ENCODE data around the gene PPP1R7. TPM values are rescaled to one million over a fixed set of nuclear protein-coding genes. Genes with fewer than 3 reads are reported as not detected.

Gene PPP1R7
- total and polyA plus RNA-seq, 2 of the 4 experiments (the other 2 are of a cell fraction) = 60.8 to 70.0 TPM

DNA sequence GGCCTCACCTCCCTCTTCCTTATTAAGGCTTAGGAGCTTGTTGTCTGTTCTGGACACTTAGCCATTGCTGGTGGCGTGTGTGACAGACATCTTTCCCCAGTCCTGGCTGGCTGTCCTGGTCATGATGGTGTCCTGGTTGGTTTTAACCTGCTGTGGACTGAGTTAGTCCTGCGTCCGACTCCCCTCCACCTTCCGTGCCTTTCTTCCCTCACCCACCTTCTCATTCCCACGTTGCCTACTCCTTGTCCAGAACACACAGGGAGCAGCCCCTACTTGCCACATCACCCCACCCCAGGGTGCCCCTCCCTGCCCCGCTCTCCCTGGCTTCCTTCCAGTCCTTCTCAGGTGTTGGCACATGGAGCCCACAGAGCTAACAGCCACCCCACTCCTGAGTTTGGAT lies 47.7 kb downstream of the PPP1R7 start:
- TF ChIP-seq, protein P1, sequence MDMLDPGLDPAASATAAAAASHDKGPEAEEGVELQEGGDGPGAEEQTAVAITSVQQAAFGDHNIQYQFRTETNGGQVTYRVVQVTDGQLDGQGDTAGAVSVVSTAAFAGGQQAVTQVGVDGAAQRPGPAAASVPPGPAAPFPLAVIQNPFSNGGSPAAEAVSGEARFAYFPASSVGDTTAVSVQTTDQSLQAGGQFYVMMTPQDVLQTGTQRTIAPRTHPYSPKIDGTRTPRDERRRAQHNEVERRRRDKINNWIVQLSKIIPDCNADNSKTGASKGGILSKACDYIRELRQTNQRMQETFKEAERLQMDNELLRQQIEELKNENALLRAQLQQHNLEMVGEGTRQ (IDR thresholded peaks at IDR 0.05; ENCODE audit: low read depth, low read length) = no peak
- TF ChIP-seq SMC3 (IDR thresholded peaks at IDR 0.05; ENCODE audit: low read depth, low read length) = no peak
- TF ChIP-seq, protein P2, sequence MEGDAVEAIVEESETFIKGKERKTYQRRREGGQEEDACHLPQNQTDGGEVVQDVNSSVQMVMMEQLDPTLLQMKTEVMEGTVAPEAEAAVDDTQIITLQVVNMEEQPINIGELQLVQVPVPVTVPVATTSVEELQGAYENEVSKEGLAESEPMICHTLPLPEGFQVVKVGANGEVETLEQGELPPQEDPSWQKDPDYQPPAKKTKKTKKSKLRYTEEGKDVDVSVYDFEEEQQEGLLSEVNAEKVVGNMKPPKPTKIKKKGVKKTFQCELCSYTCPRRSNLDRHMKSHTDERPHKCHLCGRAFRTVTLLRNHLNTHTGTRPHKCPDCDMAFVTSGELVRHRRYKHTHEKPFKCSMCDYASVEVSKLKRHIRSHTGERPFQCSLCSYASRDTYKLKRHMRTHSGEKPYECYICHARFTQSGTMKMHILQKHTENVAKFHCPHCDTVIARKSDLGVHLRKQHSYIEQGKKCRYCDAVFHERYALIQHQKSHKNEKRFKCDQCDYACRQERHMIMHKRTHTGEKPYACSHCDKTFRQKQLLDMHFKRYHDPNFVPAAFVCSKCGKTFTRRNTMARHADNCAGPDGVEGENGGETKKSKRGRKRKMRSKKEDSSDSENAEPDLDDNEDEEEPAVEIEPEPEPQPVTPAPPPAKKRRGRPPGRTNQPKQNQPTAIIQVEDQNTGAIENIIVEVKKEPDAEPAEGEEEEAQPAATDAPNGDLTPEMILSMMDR (conservative IDR thresholded peaks at IDR 0.05; ENCODE audit: low read depth, low read length) = no peak
- no peak for TF ChIP-seq RCOR1 (IDR thresholded peaks at IDR 0.05; ENCODE audit: insufficient replicate concordance, low read length)
- Histone ChIP-seq H3K9me1 (ENCODE audit: insufficient read depth, low read length) (no peaks in the 10 kb centered on the region), H3K23ac (ENCODE audit: low read depth, low read length) (no peak overlapping the region), H2AK9ac (replicated peaks; ENCODE audit: low read depth, low read length, poor library complexity) (no peak overlapping the region), H3K14ac (replicated peaks; ENCODE audit: low read depth, low read length) (no peak overlapping the region), H3K4me2 (ENCODE audit: low read depth, low read length) (no peak overlapping the region), H3K79me1 (ENCODE audit: low read depth in 1 of 2, low read length in 2 of 2) (no peaks in the 10 kb centered on the region), H3K4ac (ENCODE audit: low read depth, low read length) (no peak overlapping the region), H2AK5ac (ENCODE audit: low read depth, low read length) (no peak overlapping the region), H3K4me3 (ENCODE audit: insufficient read depth, low read depth, low read length) (no peak overlapping the region), H3K36me3 (ENCODE audit: control insufficient read depth, insufficient read depth, low read length) (no peaks in the 10 kb centered on the region), H2BK20ac (ENCODE audit: low read depth, low read length) (no peak overlapping the region), H2BK120ac (ENCODE audit: low read depth, low read length) (no peak overlapping the region), H4K5ac (ENCODE audit: low read depth, low read length) (no peak overlapping the region), H3K18ac (ENCODE audit: low read depth, low read length) (no peak overlapping the region), H3K9ac (ENCODE audit: low read depth, low read length) (no peak overlapping the region), H3K27ac (ENCODE audit: insufficient read depth, low read length) (no peak overlapping the region), H2AFZ (replicated peaks; ENCODE audit: low read length, poor library complexity) (no peak overlapping the region), H2BK5ac (ENCODE audit: low read depth, low read length, poor library complexity, severe bottlenecking) (no peak overlapping the region), H3K9me3 (ENCODE audit: control insufficient read depth, insufficient read depth, low read length) (no peaks in the 10 kb centered on the region), H3K27me3 (ENCODE audit: control insufficient read depth, insufficient read depth, low read length) (peaks cover 17% of the 10 kb centered on the region), H2BK15ac (ENCODE audit: low read depth, low read length) (no peak overlapping the region), H3K56ac (ENCODE audit: extremely low read depth, insufficient read depth, low read length) (no peak overlapping the region), H4K91ac (ENCODE audit: insufficient read depth, low read depth, low read length) (no peak overlapping the region), H4K20me1 (ENCODE audit: insufficient read depth, low read length) (no peaks in the 10 kb centered on the region), H4K8ac (ENCODE audit: low read depth in 2 of 2, low read length in 2 of 2) (no peak overlapping the region), H3K4me1 (ENCODE audit: control insufficient read depth, insufficient read depth, low read length) (no peaks in the 10 kb centered on the region)
- dilution Hi-C loops (cut with HindIII; ENCODE audit: low sequenced_read_pairs, unreplicated experiment) (no loop called here), intact Hi-C loops (cut with micrococcal nuclease) (no loop called here), in situ Hi-C loops (cut with MboI; ENCODE audit: low sequenced_read_pairs) (no loop called here)
- no peak for ATAC-seq (ENCODE audit: low read depth)
- no TSS peak for BruUV-seq (replicated peaks)
- ChIA-PET CTCF (no interaction called here), POLR2A (ENCODE audit: unreplicated experiment) (no interaction called here)
- DNase-seq = no peak
- no CpG with 5 or more reads among the region's 6 CpGs for WGBS, 2 experiments (ENCODE audit: extremely low coverage in 2 of 2, insufficient read length in 1 of 2)

Data from IMR-90 (cell line).